K562 (cell line): ENCODE results near the gene NEDD8. TPM values are rescaled to one million over a fixed set of nuclear protein-coding genes. Genes with fewer than 3 reads are reported as not detected.

Source experiments
- ATAC-seq: fragments of 200-7000 bp; cut with Tn5 transposase; 3 replicates; pipeline ENCODE4 v1.9.1; 2020; ENCODE audit warnings: moderate library complexity
- BruUV-seq: library from RNA; stranded (reverse); fragments of 400-500 nt; replicated peaks from 2 replicates; lab custom pipeline; 2021; lab: Mats Ljungman, UMichigan
- CTCF ChIA-PET: fragments of 300-600 bp; formaldehyde crosslinking; extraction: SDS; loops from one replicate; lab custom pipeline; 2021; ENCODE audit warnings: low intra/inter-chr PET ratio; lab: Yijun Ruan, JAX
- POLR2A ChIA-PET: fragments of 300-600, 350-650 bp; sonication (Branson Sonifier 250); formaldehyde crosslinking; extraction: SDS; loops from one replicate; lab custom pipeline; 2021; ENCODE audit warnings: antibody characterized with exemption, inconsistent platforms; lab: Yijun Ruan, JAX
- DNase-seq, 4 experiments: peaks; one replicate each; pipeline versions ENCODE4 v3.0.0 to v3.0.0-alpha.2; 2011 to 2018; ENCODE audit warnings: low spot score in 3 of 4, mixed read lengths in 3 of 4; ENCODE audit errors: extremely low read depth in 1 of 4
- FAIRE-seq: peaks from 2 replicates; lab custom pipeline; 2011; peaks lifted over from hg19 to GRCh38; lab: Jason Lieb, UNC
- H2AFZ ChIP-seq: 2 replicates; pipeline ENCODE4 v1.6.0; 2011; ENCODE audit warnings: low read depth, low read length, control low read depth, inconsistent platforms
- H3K27ac ChIP-seq: fragments of 200-600 bp; 3 replicates; pipeline ENCODE4 v1.8.0; 2011; ENCODE audit warnings: low read depth, mild to moderate bottlenecking, control low read depth, inconsistent platforms, low read length, moderate library complexity, mixed read lengths; ENCODE audit errors: extremely low read depth
- H3K27me3 ChIP-seq, 2 experiments: fragments of 300-600 bp in 1 of 2; 2 replicates in 1 of 2; 3 replicates in 1 of 2; pipeline versions ENCODE4 v1.6.0 to v1.8.0; 2011; ENCODE audit warnings: inconsistent platforms in 2 of 2, low read length in 2 of 2, mild to moderate bottlenecking in 1 of 2, mixed read lengths in 1 of 2, moderate library complexity in 1 of 2; ENCODE audit not compliant: control insufficient read depth in 2 of 2, insufficient read depth in 2 of 2
- H3K36me3 ChIP-seq: fragments of 300-600 bp; 3 replicates; pipeline ENCODE4 v1.8.0; 2011; ENCODE audit warnings: mild to moderate bottlenecking, low read length, inconsistent platforms; ENCODE audit not compliant: control insufficient read depth, insufficient read depth
- H3K4me1 ChIP-seq, 2 experiments: fragments of 200-600 bp in 1 of 2; replicated peaks in 1 of 2; 2 replicates in 1 of 2; 3 replicates in 1 of 2; pipeline versions ENCODE4 v1.5.1 to v1.8.0; 2011; ENCODE audit warnings: inconsistent platforms in 2 of 2, low read length in 2 of 2, mild to moderate bottlenecking in 1 of 2, mixed read lengths in 1 of 2, moderate library complexity in 1 of 2; ENCODE audit not compliant: control insufficient read depth in 2 of 2, insufficient read depth in 2 of 2
- H3K4me2 ChIP-seq: 2 replicates; pipeline ENCODE4 v1.6.1; 2011; ENCODE audit warnings: low read length, control low read depth, inconsistent platforms, mixed read lengths; ENCODE audit not compliant: insufficient read depth
- H3K4me3 ChIP-seq: fragments of 200-600 bp; sonication (generic), shearing (Covaris generic); 2 replicates; pipeline ENCODE4 v1.5.1; 2016; ENCODE audit warnings: control low read depth, inconsistent platforms
- H3K79me2 ChIP-seq: fragments of 200-600 bp; 3 replicates; pipeline ENCODE4 v1.8.0; 2011; ENCODE audit warnings: low read length, inconsistent platforms; ENCODE audit not compliant: control insufficient read depth, insufficient read depth
- H3K9ac ChIP-seq, 2 experiments: 2 replicates each; pipeline versions ENCODE4 v1.6.0 to v1.6.1; 2011; ENCODE audit warnings: low read depth in 2 of 2, low read length in 2 of 2, control low read depth in 1 of 2, inconsistent platforms in 1 of 2, mild to moderate bottlenecking in 1 of 2, mixed read lengths in 1 of 2; ENCODE audit not compliant: insufficient read depth in 1 of 2
- H3K9me1 ChIP-seq: one replicate; pipeline ENCODE4 v1.6.0; 2011; ENCODE audit warnings: inconsistent platforms, mild to moderate bottlenecking, low read length, moderate library complexity; ENCODE audit not compliant: control insufficient read depth, insufficient read depth
- H3K9me3 ChIP-seq: replicated peaks from 2 replicates; pipeline ENCODE4 v1.5.1; 2011; ENCODE audit warnings: low read depth, low read length, inconsistent platforms; ENCODE audit not compliant: control insufficient read depth, insufficient read depth
- H4K20me1 ChIP-seq: replicated peaks from 2 replicates; pipeline ENCODE4 v1.6.1; 2011; ENCODE audit warnings: low read length, inconsistent platforms, mixed read lengths; ENCODE audit not compliant: control insufficient read depth, insufficient read depth
- C11orf30 ChIP-seq: fragments of 450-650 bp; IDR thresholded peaks from 2 replicates; pipeline ENCODE4 v1.6.1; 2016; ENCODE audit warnings: low read depth, mild to moderate bottlenecking
- NCOA1 ChIP-seq: fragments of 450-650 bp; IDR thresholded peaks from 2 replicates; pipeline ENCODE4 v1.6.1; 2016; ENCODE audit warnings: low read depth
- NR2C2 ChIP-seq, 2 experiments: fragments of 200-800 bp in 1 of 2; sonication (Bioruptor generic) in 1 of 2; sonication (generic) in 1 of 2; formaldehyde crosslinking in 1 of 2; IDR thresholded peaks; 2 replicates each; pipeline versions ENCODE4 v1.6.1 to v1.8.0; 2016 to 2022; ENCODE audit warnings: mild to moderate bottlenecking in 1 of 2, missing compliant biosample characterization in 1 of 2, missing genetic modification characterization in 1 of 2, missing genetic modification reagents in 1 of 2
- OTX1 ChIP-seq: fragments of 450-650 bp; formaldehyde crosslinking; IDR thresholded peaks from 2 replicates; pipeline ENCODE4 v1.4.0; 2022; ENCODE audit warnings: mild to moderate bottlenecking
- RAD51 ChIP-seq: fragments of 450-650 bp; IDR thresholded peaks from 2 replicates; pipeline ENCODE4 v1.7.1; 2016; ENCODE audit warnings: low read depth, mild to moderate bottlenecking, borderline replicate concordance
- SIN3B ChIP-seq: fragments of 450-650 bp; IDR thresholded peaks from 2 replicates; pipeline ENCODE4 v1.6.1; 2017; ENCODE audit warnings: low read depth, mild to moderate bottlenecking, moderate library complexity
- U2AF1 ChIP-seq: fragments of 200-400 bp; formaldehyde crosslinking; optimal IDR thresholded peaks from 2 replicates; pipeline ENCODE3; 2017; ENCODE audit warnings: mild to moderate bottlenecking, low read depth, low read length, moderate library complexity
- ZFP30 ChIP-seq: fragments of 250-450 bp; sonication (Bioruptor Pico); IDR thresholded peaks from 2 replicates; pipeline ENCODE4 v1.8.0; 2022; ENCODE audit warnings: moderate library complexity, mild to moderate bottlenecking, inconsistent platforms, borderline replicate concordance
- ZNF174 ChIP-seq: fragments of 250-450 bp; sonication (Bioruptor Pico); IDR thresholded peaks from 2 replicates; pipeline ENCODE4 v1.4.0; 2020; ENCODE audit warnings: mild to moderate bottlenecking
- WGBS: fragments of 100-300 bp; shearing (Covaris generic); methylation state at CpG from one replicate; pipeline ENCODE4 v1.1.6; 2016; ENCODE audit warnings: low coverage, mixed read lengths; ENCODE audit not compliant: insufficient coverage; ENCODE audit errors: missing lambda C conversion rate; 5-methylcytosine and 5-hydroxymethylcytosine counted together
- in situ Hi-C: fragments of 300-500 bp; cut with MboI; formaldehyde crosslinking; loops from 4 replicates; pipeline ENCODE4 v1.15.0; 2018; ENCODE audit warnings: inconsistent platforms, mixed read lengths
- intact Hi-C: fragments of 100-400 bp; cut with micrococcal nuclease; formaldehyde crosslinking; loops from 2 replicates; pipeline ENCODE4 v1.14.2; 2022
- polyA plus RNA-seq, 8 experiments: library from polyadenylated mRNA; depleted of rRNA in 4 of 8; stranded (reverse) in 5 of 8; unstranded in 3 of 8; fragments of >200 nt; fragmentation: Nextera tagmentation in 2 of 8; fragmentation: Illumina TruSeq in 1 of 8; extraction: Ambion mirVana in 2 of 8; extraction: Trizol in 1 of 8; gene quantifications; 2 replicates each; pipeline versions ENCODE4 v1.2.1 to v1.2.3, GENCODE V29; 2011 to 2014; ENCODE audit warnings: inconsistent platforms in 1 of 8, missing spikeins in 1 of 8
- total RNA-seq, 7 experiments: library from RNA; depleted of rRNA in 6 of 7; stranded (reverse); fragments of >200 nt in 6 of 7; fragmentation: Illumina TruSeq in 2 of 7; extraction: Trizol in 2 of 7; gene quantifications; 2 replicates each; pipeline versions ENCODE4 v1.2.1 to v1.2.3, GENCODE V29; 2011 to 2021; ENCODE audit warnings: low replicate concordance in 1 of 7
- TF ChIP-seq, protein P1 (sequence below), 2 experiments: fragments of 150-350 bp in 1 of 2; IDR thresholded peaks; 2 replicates each; pipeline ENCODE4 v1.6.1; 2012 to 2016; ENCODE audit warnings: low read depth in 2 of 2, low read length in 2 of 2, mild to moderate bottlenecking in 1 of 2, moderate library complexity in 1 of 2
- TF ChIP-seq, protein P2 (sequence below): fragments of 450-650 bp; IDR thresholded peaks from 2 replicates; pipeline ENCODE4 v1.7.0; 2016; ENCODE audit warnings: borderline replicate concordance
- TF ChIP-seq, protein P3 (sequence below): sonication (generic); formaldehyde crosslinking; IDR thresholded peaks from 2 replicates; pipeline ENCODE4 v1.8.0; 2023; ENCODE audit warnings: mild to moderate bottlenecking, missing genetic modification reagents

Gene NEDD8
- total and polyA plus RNA-seq, 9 of the 15 experiments (the other 6 are each of a cell fraction or from before 2014, with no cell fraction given) = 142 to 691 (median 260) TPM

DNA sequence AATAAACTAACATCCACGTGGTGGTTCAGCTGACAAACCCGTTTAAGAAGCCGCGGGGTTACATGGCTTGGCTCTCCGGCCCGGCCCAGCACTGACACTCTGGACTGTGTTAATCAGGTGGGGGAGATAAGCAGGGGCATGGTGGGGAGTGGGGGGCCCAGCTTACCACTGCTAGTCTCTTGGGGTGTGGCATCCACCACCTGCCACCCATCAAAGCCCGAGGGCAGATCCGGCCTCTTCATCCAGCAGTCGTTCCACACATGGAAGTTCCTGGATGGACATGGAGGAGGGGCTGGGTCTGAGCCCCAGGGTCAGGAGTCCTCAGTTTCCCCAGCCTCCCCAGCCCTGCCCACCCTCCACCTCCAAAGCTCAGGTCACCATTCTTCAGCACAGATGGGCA is 26.0 kb upstream of the NEDD8 start (continued):
- TF ChIP-seq, protein P1, sequence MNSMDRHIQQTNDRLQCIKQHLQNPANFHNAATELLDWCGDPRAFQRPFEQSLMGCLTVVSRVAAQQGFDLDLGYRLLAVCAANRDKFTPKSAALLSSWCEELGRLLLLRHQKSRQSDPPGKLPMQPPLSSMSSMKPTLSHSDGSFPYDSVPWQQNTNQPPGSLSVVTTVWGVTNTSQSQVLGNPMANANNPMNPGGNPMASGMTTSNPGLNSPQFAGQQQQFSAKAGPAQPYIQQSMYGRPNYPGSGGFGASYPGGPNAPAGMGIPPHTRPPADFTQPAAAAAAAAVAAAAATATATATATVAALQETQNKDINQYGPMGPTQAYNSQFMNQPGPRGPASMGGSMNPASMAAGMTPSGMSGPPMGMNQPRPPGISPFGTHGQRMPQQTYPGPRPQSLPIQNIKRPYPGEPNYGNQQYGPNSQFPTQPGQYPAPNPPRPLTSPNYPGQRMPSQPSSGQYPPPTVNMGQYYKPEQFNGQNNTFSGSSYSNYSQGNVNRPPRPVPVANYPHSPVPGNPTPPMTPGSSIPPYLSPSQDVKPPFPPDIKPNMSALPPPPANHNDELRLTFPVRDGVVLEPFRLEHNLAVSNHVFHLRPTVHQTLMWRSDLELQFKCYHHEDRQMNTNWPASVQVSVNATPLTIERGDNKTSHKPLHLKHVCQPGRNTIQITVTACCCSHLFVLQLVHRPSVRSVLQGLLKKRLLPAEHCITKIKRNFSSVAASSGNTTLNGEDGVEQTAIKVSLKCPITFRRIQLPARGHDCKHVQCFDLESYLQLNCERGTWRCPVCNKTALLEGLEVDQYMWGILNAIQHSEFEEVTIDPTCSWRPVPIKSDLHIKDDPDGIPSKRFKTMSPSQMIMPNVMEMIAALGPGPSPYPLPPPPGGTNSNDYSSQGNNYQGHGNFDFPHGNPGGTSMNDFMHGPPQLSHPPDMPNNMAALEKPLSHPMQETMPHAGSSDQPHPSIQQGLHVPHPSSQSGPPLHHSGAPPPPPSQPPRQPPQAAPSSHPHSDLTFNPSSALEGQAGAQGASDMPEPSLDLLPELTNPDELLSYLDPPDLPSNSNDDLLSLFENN (IDR thresholded peaks at IDR 0.05; ENCODE audit: low read depth in 2 of 2, low read length in 2 of 2) = no peak
- TF ChIP-seq ZFP30 (CRISPR knock-in tag) (no peak), NR2C2 (CRISPR knock-in tag; IDR thresholded peaks at IDR 0.05) (no peak), NR2C2 (tag; IDR thresholded peaks at IDR 0.05) (no peak), OTX1 (CRISPR knock-in tag) (no peak), U2AF1 (no peak), SIN3B (no peak)

DNA sequence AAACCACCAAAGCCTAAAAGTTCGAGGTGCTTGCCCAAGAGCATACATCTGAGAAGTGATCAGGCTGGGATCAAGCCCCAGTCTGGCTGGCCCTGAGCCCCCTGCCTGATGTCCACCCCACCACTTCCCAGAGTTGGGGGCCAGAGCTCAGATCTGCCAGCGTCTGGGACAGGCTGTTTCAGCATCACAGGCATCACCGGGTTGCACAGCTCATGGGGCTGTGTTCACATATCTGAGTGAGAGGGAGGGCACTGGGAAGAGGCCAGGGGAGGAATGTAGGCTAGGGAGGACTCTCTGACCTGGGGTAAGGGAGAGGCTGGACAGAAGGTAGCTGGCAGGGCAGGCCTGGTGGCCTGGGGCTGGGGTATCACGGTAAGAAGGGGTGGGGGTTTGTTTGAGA is 24.8 kb upstream of the NEDD8 start:
- Histone ChIP-seq H3K36me3 (no peaks in the 10 kb centered on the region; the same call in 1 of the 3 replicates), H3K4me2 (peak overlapping the region; percentile 67), H2AFZ (no peak overlapping the region), H3K9me1 (no peaks in the 10 kb centered on the region), H3K9ac (peak overlapping the region; percentile 44 to 79; a peak in 3 of 4 replicates), H3K79me2 (no peaks in the 10 kb centered on the region), H3K27me3 (no peaks in the 10 kb centered on the region), H3K9me3 (no peaks in the 10 kb centered on the region), H3K4me3 (no peak overlapping the region), H4K20me1 (no peaks in the 10 kb centered on the region), H3K27ac (peak overlapping the region; percentile 62), H3K4me1 (peaks cover 22 to 59% of the 10 kb centered on the region in 2 experiments; a peak in 4 of 5 replicates)
- ATAC-seq (no peak; the same call in 1 of the 3 replicates), DNase-seq (no peak), FAIRE-seq (no peak)
- no TSS peak for BruUV-seq
- in situ Hi-C loops (no loop called here), intact Hi-C loops (no loop called here)
- 33% methylated on average over 3 of the region's 4 CpGs for WGBS
- ChIA-PET POLR2A (interaction anchor here (0.7 to 1.6 kb wide), 7 partner anchors 8 to 51 kb away, joined by 3 to 7 read pairs (median 4); partner anchors contain the start of genes CIDEB, DHRS1, NOP9 and RABGGTA), CTCF (no interaction called here)
- TF ChIP-seq RAD51 (no peak), ZNF174 (CRISPR knock-in tag) (no peak), NCOA1 (no peak), C11orf30 (no peak)
- TF ChIP-seq, protein P2, sequence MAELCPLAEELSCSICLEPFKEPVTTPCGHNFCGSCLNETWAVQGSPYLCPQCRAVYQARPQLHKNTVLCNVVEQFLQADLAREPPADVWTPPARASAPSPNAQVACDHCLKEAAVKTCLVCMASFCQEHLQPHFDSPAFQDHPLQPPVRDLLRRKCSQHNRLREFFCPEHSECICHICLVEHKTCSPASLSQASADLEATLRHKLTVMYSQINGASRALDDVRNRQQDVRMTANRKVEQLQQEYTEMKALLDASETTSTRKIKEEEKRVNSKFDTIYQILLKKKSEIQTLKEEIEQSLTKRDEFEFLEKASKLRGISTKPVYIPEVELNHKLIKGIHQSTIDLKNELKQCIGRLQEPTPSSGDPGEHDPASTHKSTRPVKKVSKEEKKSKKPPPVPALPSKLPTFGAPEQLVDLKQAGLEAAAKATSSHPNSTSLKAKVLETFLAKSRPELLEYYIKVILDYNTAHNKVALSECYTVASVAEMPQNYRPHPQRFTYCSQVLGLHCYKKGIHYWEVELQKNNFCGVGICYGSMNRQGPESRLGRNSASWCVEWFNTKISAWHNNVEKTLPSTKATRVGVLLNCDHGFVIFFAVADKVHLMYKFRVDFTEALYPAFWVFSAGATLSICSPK = no peak
- TF ChIP-seq, protein P3, sequence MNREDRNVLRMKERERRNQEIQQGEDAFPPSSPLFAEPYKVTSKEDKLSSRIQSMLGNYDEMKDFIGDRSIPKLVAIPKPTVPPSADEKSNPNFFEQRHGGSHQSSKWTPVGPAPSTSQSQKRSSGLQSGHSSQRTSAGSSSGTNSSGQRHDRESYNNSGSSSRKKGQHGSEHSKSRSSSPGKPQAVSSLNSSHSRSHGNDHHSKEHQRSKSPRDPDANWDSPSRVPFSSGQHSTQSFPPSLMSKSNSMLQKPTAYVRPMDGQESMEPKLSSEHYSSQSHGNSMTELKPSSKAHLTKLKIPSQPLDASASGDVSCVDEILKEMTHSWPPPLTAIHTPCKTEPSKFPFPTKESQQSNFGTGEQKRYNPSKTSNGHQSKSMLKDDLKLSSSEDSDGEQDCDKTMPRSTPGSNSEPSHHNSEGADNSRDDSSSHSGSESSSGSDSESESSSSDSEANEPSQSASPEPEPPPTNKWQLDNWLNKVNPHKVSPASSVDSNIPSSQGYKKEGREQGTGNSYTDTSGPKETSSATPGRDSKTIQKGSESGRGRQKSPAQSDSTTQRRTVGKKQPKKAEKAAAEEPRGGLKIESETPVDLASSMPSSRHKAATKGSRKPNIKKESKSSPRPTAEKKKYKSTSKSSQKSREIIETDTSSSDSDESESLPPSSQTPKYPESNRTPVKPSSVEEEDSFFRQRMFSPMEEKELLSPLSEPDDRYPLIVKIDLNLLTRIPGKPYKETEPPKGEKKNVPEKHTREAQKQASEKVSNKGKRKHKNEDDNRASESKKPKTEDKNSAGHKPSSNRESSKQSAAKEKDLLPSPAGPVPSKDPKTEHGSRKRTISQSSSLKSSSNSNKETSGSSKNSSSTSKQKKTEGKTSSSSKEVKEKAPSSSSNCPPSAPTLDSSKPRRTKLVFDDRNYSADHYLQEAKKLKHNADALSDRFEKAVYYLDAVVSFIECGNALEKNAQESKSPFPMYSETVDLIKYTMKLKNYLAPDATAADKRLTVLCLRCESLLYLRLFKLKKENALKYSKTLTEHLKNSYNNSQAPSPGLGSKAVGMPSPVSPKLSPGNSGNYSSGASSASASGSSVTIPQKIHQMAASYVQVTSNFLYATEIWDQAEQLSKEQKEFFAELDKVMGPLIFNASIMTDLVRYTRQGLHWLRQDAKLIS (CRISPR knock-in tag) = no peak
